Measurements from ENCODE around the gene SMIM12.

The SMIM12 gene

DNA sequence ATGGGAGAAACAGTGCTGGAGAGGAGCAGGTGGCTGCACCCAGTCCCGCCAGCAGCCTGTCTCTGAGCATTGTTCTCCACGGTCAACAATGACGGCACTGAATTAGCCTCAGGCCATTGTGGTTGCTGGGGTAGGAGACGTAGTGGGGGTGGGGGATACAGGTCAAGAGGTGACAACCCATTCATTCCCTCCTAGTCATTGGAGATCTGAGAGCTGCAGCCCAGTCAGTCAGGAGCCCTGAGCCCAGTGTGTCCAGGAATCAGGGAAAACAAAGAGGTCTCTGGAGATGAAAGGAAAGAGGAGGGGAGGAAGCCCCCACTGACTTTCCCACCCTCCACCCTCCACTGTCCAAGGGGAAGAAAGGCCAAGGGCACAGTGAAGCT, 15.3 kb downstream of the SMIM12 start:
- Histone ChIP-seq H3K4me2 (ENCODE audit: low read length) (no peak overlapping the region), H3K9me3 (ENCODE audit: insufficient read depth, low read length) (no peaks in the 10 kb centered on the region), H2AFZ (ENCODE audit: low read depth, low read length) (no peak overlapping the region), H3K4me3 (ENCODE audit: low read length) (no peak overlapping the region), H3K27ac (ENCODE audit: low read length) (no peak overlapping the region), H3K4me1 (ENCODE audit: low read length) (no peaks in the 10 kb centered on the region), H3K27me3 (ENCODE audit: low read depth, low read length) (no peaks in the 10 kb centered on the region), H3K9ac (ENCODE audit: low read length) (no peak overlapping the region), H3K79me2 (ENCODE audit: low read length) (no peaks in the 10 kb centered on the region), H4K20me1 (ENCODE audit: insufficient read depth, low read length) (no peaks in the 10 kb centered on the region), H3K36me3 (replicated peaks; ENCODE audit: low read depth, low read length) (no peaks in the 10 kb centered on the region)
- no peak for TF ChIP-seq EZH2phosphoT487 (IDR thresholded peaks at IDR 0.05; ENCODE audit: low read depth)
- TF ChIP-seq, protein P1, sequence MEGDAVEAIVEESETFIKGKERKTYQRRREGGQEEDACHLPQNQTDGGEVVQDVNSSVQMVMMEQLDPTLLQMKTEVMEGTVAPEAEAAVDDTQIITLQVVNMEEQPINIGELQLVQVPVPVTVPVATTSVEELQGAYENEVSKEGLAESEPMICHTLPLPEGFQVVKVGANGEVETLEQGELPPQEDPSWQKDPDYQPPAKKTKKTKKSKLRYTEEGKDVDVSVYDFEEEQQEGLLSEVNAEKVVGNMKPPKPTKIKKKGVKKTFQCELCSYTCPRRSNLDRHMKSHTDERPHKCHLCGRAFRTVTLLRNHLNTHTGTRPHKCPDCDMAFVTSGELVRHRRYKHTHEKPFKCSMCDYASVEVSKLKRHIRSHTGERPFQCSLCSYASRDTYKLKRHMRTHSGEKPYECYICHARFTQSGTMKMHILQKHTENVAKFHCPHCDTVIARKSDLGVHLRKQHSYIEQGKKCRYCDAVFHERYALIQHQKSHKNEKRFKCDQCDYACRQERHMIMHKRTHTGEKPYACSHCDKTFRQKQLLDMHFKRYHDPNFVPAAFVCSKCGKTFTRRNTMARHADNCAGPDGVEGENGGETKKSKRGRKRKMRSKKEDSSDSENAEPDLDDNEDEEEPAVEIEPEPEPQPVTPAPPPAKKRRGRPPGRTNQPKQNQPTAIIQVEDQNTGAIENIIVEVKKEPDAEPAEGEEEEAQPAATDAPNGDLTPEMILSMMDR (IDR thresholded peaks at IDR 0.05; ENCODE audit: low read depth, low read length): no peak

DNA sequence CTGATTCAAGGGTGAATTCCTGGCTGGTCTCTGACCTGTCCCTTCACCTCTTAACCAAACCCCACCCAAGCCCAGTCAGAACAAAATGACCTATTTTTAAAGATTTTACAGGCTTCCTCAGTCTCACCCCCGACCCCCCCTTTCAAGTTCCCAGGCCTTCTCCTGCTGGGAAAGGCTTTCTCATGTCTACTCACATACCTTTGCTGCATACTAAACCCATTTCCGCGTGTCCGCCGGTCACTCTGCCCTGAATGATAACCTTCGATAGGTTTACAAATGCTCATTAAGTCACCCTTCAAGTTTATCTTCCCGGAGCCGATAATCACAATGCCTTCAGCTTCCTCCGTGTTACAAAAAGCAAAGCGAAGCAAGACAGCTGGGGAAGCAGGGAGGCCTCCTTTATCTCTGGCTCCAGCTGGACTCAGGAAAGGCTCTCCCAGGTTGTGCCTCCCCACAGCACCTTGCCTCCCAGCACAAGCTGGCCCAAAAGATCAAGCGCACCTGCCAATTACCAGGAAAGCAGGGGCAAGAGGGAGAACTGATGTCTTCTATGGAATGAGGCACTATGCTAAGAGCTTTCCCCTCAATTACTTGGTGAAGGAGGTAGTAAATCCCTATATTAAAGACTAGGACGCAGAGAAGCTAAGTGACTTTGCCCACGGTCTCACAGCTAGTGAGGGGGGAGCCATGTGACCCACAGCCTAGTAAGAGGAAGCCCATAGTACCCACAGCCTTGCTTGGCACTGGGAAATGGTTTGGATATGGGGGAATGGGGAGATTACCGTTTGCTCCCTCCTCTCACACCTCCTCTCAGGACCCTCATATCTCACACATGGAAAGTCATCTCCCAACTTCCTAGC, 15.9 kb downstream of the SMIM12 start:
- Histone ChIP-seq H4K20me1 (ENCODE audit: insufficient read depth, low read length) (no peaks in the 10 kb centered on the region), H3K9me3 (ENCODE audit: insufficient read depth, low read length) (no peaks in the 10 kb centered on the region), H3K79me2 (ENCODE audit: low read length) (no peaks in the 10 kb centered on the region), H3K36me3 (replicated peaks; ENCODE audit: low read depth, low read length) (no peaks in the 10 kb centered on the region), H2AFZ (ENCODE audit: low read depth, low read length) (no peak overlapping the region), H3K4me1 (ENCODE audit: low read length) (no peaks in the 10 kb centered on the region), H3K4me3 (ENCODE audit: low read length) (no peak overlapping the region), H3K27ac (ENCODE audit: low read length) (no peak overlapping the region), H3K4me2 (ENCODE audit: low read length) (no peak overlapping the region), H3K9ac (ENCODE audit: low read length) (no peak overlapping the region), H3K27me3 (ENCODE audit: low read depth, low read length) (no peaks in the 10 kb centered on the region)
- no peak for TF ChIP-seq EZH2phosphoT487 (IDR thresholded peaks at IDR 0.05; ENCODE audit: low read depth)
- TF ChIP-seq, protein P1 (IDR thresholded peaks at IDR 0.05; ENCODE audit: low read depth, low read length): no peak

DNA sequence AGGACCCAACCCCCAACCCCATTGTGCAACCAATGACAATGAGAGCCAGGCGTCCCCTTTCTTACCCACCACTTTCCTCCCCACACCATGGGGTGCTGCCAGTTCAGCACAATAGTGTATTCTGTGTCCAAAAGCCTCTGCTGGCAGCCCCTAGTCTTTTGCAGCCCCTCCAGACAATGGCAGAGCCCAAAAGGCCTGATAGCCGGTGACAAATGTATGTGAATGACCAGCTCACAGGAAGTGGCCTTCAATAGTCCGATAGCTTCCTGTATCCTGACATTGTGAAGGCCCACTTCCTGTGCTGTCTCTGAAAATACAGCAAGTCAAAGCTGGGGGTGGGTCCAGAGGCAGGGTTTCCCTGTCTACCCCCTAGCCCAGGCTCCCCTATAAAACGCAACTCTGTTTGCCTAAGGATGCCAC, 16.6 kb downstream of the SMIM12 start:
- Histone ChIP-seq H3K9ac (ENCODE audit: low read length) (no peak overlapping the region), H3K4me3 (ENCODE audit: low read length) (no peak overlapping the region), H3K4me2 (ENCODE audit: low read length) (no peak overlapping the region), H3K27ac (ENCODE audit: low read length) (no peak overlapping the region), H2AFZ (ENCODE audit: low read depth, low read length) (no peak overlapping the region), H3K9me3 (ENCODE audit: insufficient read depth, low read length) (no peaks in the 10 kb centered on the region), H3K4me1 (ENCODE audit: low read length) (no peaks in the 10 kb centered on the region), H4K20me1 (ENCODE audit: insufficient read depth, low read length) (no peaks in the 10 kb centered on the region), H3K36me3 (replicated peaks; ENCODE audit: low read depth, low read length) (no peaks in the 10 kb centered on the region), H3K79me2 (ENCODE audit: low read length) (no peaks in the 10 kb centered on the region), H3K27me3 (ENCODE audit: low read depth, low read length) (no peaks in the 10 kb centered on the region)
- TF ChIP-seq, protein P1 (IDR thresholded peaks at IDR 0.05; ENCODE audit: low read depth, low read length): no peak
- TF ChIP-seq EZH2phosphoT487 (IDR thresholded peaks at IDR 0.05; ENCODE audit: low read depth): no peak

DNA sequence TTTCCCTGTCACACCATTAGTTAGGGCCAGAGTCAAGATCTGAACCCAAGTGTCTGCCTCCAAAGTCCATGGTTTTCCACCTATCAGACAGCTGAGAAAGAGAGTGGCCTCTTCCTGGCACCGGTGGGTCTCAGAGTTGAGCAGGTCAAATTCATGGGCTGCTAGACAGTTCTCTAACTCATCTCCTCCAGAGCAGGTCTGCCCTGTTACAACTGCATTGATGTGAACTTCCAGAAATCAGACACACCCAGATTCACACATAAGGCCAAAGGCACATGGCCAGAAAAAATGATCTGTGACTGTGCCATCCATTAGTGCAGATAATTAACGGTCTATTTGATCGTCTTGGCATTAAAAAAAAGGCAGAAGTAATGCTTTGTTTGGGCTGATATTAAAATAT, 17.5 kb downstream of the SMIM12 start:
- Histone ChIP-seq H3K4me3 (ENCODE audit: low read length) (no peak overlapping the region), H3K79me2 (ENCODE audit: low read length) (no peaks in the 10 kb centered on the region), H3K4me2 (ENCODE audit: low read length) (no peak overlapping the region), H3K4me1 (ENCODE audit: low read length) (no peaks in the 10 kb centered on the region), H4K20me1 (ENCODE audit: insufficient read depth, low read length) (no peaks in the 10 kb centered on the region), H3K36me3 (replicated peaks; ENCODE audit: low read depth, low read length) (no peaks in the 10 kb centered on the region), H3K9me3 (ENCODE audit: insufficient read depth, low read length) (no peaks in the 10 kb centered on the region), H2AFZ (ENCODE audit: low read depth, low read length) (no peak overlapping the region), H3K27me3 (ENCODE audit: low read depth, low read length) (no peaks in the 10 kb centered on the region), H3K27ac (ENCODE audit: low read length) (no peak overlapping the region), H3K9ac (ENCODE audit: low read length) (no peak overlapping the region)
- no peak for TF ChIP-seq EZH2phosphoT487 (IDR thresholded peaks at IDR 0.05; ENCODE audit: low read depth)
- TF ChIP-seq, protein P1 (IDR thresholded peaks at IDR 0.05; ENCODE audit: low read depth, low read length): no peak

Data from OCI-LY3 (cell line).